ENCODE results near the gene FAM185A. TPM values are rescaled to one million over a fixed set of nuclear protein-coding genes. Genes with fewer than 3 reads are reported as not detected.

Gene FAM185A
- total and polyA plus RNA-seq, 9 of the 15 experiments (the other 6 are each of a cell fraction or from before 2014, with no cell fraction given): 1.7 to 17.4 (median 10.6) TPM

DNA sequence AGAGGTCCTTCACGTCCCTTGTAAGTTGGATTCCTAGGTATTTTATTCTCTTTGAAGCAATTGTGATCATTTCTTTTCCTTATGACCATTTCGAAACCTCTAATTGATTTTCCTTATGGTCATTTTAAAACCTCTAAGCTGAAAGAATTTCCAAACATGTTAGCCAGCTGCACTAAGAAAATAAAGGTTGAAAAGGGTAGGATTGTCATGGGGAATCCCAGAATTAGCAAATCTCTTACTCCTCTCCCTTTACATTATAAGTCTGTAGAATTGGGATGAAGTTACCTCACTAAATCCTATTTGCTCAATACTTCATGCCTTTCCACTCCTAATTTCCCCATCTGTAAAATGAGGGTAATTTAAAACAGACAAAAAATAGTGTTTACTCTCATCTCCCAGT, 79.5 kb downstream of the FAM185A start (continued):
- TF ChIP-seq PHF21A (IDR thresholded peaks at IDR 0.05; ENCODE audit: borderline replicate concordance, low read depth) (no peak), ZNF431 (CRISPR knock-in tag; IDR thresholded peaks at IDR 0.05) (no peak), HNRNPK (IDR thresholded peaks at IDR 0.05; ENCODE audit: low read depth, low read length, poor library complexity, severe bottlenecking) (no peak), SIRT6 (IDR thresholded peaks at IDR 0.05; ENCODE audit: low read depth, low read length) (no peak)
- TF ChIP-seq, protein P1, sequence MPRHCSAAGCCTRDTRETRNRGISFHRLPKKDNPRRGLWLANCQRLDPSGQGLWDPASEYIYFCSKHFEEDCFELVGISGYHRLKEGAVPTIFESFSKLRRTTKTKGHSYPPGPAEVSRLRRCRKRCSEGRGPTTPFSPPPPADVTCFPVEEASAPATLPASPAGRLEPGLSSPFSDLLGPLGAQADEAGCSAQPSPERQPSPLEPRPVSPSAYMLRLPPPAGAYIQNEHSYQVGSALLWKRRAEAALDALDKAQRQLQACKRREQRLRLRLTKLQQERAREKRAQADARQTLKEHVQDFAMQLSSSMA (CRISPR knock-in tag; IDR thresholded peaks at IDR 0.05): no peak

DNA sequence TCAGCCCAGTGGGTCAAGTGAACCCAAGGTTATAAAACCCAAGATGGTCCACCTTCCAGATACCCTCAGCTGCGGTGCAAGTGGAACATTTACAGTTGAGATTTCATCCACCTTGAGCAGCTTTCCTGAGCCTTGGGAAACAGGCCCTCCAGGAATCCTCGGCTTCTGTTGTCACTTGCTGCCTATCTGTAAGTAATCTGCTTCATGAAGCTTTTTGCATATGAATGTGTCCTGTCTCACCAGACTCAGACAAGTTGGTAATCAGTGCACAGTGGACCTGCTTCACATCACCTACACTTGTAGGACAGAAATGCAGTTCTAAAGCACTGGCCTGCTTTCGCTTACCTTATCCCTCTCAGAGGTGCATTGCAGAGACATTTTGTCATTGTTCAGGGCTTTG, 80.3 kb downstream of the FAM185A start:
- in situ Hi-C loops (cut with MboI): no loop called here
- H3K4me2 ChIP-seq (ENCODE audit: insufficient read depth, low read length): no peak overlapping the region
- no peak for TF ChIP-seq ZFP30 (CRISPR knock-in tag; IDR thresholded peaks at IDR 0.05; ENCODE audit: borderline replicate concordance)
- no peak for ATAC-seq
- H3K36me3 ChIP-seq (ENCODE audit: control insufficient read depth, insufficient read depth, low read length): peaks cover 60% of the 10 kb centered on the region
- H3K4me3 ChIP-seq: no peak overlapping the region
- no TSS peak for BruUV-seq (replicated peaks)
- 94% methylated on average over 3 of the region's 3 CpGs for WGBS (ENCODE audit: insufficient coverage, low coverage, missing lambda C conversion rate)
- no peaks in the 10 kb centered on the region for H3K9me3 ChIP-seq (replicated peaks; ENCODE audit: control insufficient read depth, insufficient read depth, low read depth, low read length)
- intact Hi-C loops (cut with micrococcal nuclease): no loop called here
- H3K27ac ChIP-seq (ENCODE audit: extremely low read depth, low read depth, low read length): no peak overlapping the region
- H3K9ac ChIP-seq (ENCODE audit: insufficient read depth in 1 of 2, low read depth in 2 of 2, low read length in 2 of 2): no peak overlapping the region
- H2AFZ ChIP-seq (ENCODE audit: low read depth, low read length): no peak overlapping the region
- H4K20me1 ChIP-seq (replicated peaks; ENCODE audit: control insufficient read depth, insufficient read depth, low read length): no peaks in the 10 kb centered on the region
- H3K9me1 ChIP-seq (ENCODE audit: control insufficient read depth, insufficient read depth, low read length): no peaks in the 10 kb centered on the region
- no peak for FAIRE-seq
- H3K27me3 ChIP-seq (ENCODE audit: control insufficient read depth in 2 of 2, insufficient read depth in 2 of 2, low read length in 2 of 2): no peaks in the 10 kb centered on the region
- ChIA-PET CTCF (ENCODE audit: low intra/inter-chr PET ratio) (no interaction called here), POLR2A (interaction anchor here (0.5 to 0.7 kb wide), 2 partner anchors 16 to 146 kb away, joined by 4 read pairs; no protein-coding TSS in a partner anchor)
- no peak for DNase-seq (ENCODE audit: extremely low read depth in 1 of 4, low spot score in 3 of 4)
- H3K79me2 ChIP-seq (ENCODE audit: control insufficient read depth, insufficient read depth, low read length): no peaks in the 10 kb centered on the region
- H3K4me1 ChIP-seq (replicated peaks in 1 of 2; ENCODE audit: control insufficient read depth in 2 of 2, insufficient read depth in 2 of 2, low read length in 2 of 2): no peaks in the 10 kb centered on the region

All from K562 (cell line).